Spleen (tissue), 7 donors: ENCODE data around the gene RPTOR.

ENCODE experiments used
- CTCF ChIP-seq, 11 experiments: fragments of 200-600 bp in 7 of 11; fragments of 450-650 bp in 4 of 11; sonication (generic) in 4 of 11; IDR thresholded peaks in 8 of 11; conservative IDR thresholded peaks in 3 of 11; 1 replicate in 7 of 11; 2 replicates in 4 of 11; pipeline versions ENCODE4 v1.4.0 to v1.8.0; 2016 to 2021; ENCODE audit warnings: antibody characterized with exemption in 11 of 11, inconsistent platforms in 4 of 11, mild to moderate bottlenecking in 1 of 11
- POLR2A ChIP-seq, 3 donors: fragments of 450-650 bp; IDR thresholded peaks; one replicate each; pipeline ENCODE4 v1.5.1; 2017; ENCODE audit warnings: antibody characterized with exemption in 3 of 3, mild to moderate bottlenecking in 1 of 3
- POLR2AphosphoS5 ChIP-seq, 3 donors: sonication (generic); formaldehyde crosslinking; IDR thresholded peaks; one replicate each; pipeline ENCODE4 v1.5.1; 2017; ENCODE audit warnings: antibody characterized with exemption in 3 of 3
- donor health status: DM: no; HTN: no; CAD: no; lungs with moderate emphysema.
- donor health status: DM: no; HTN: no; CAD: no.
- donor health status: DM: no; HTN: no; CAD: no.

- TF ChIP-seq POLR2AphosphoS5 (IDR thresholded peaks at IDR 0.05) (no peak), CTCF (IDR thresholded peaks at IDR 0.05 in 8 of 11, conservative IDR thresholded peaks at IDR 0.05 in 3 of 11) (no peak), POLR2A (IDR thresholded peaks at IDR 0.05) (no peak)
Observed at GRCh38 chr17:80565343-80566053, 20.9 kb downstream of the RPTOR start.
